ENCODE data around the gene EREG.

EREG gene

GRCh38 chr4:74386159-74386558 is 21.2 kb downstream of the EREG start:
- no peaks in the 10 kb centered on the region for H3K27me3 ChIP-seq (replicated peaks in 2 of 5; ENCODE audit: control insufficient read depth in 4 of 5, insufficient read depth in 5 of 5, low read length in 4 of 5)
- H3K4me3 ChIP-seq (ENCODE audit: control insufficient read depth in 1 of 7, extremely low read depth in 1 of 7, insufficient read depth in 4 of 7, low read depth in 2 of 7, low read length in 6 of 7): no peak overlapping the region
- H3K36me3 ChIP-seq (ENCODE audit: control insufficient read depth in 4 of 4, insufficient read depth in 4 of 4, low read length in 3 of 4): peaks cover 0 to 60% (median 12%) of the 10 kb centered on the region in 4 experiments
- H3K27ac ChIP-seq (ENCODE audit: insufficient read depth in 1 of 2, low read depth in 1 of 2, low read length in 2 of 2, poor library complexity in 1 of 2, severe bottlenecking in 2 of 2): no peak overlapping the region
- CTCF ChIA-PET: interaction anchor here (1.0 to 1.7 kb wide), 3 partner anchors 10 to 145 kb away, joined by 3 to 7 read pairs (median 4); no protein-coding TSS in a partner anchor
- DNase-seq: no peak
- no peaks in the 10 kb centered on the region for H3K9me3 ChIP-seq (ENCODE audit: control extremely low read depth in 1 of 5, control insufficient read depth in 4 of 5, insufficient read depth in 2 of 5, low read depth in 1 of 5, low read length in 4 of 5)
- 86% methylated on average over 1 of the region's 4 CpGs for WGBS (ENCODE audit: insufficient coverage)
- POLR2A ChIA-PET: no interaction called here
- H3K4me1 ChIP-seq (ENCODE audit: control extremely low read depth in 1 of 4, control insufficient read depth in 4 of 4, insufficient read depth in 4 of 4, low read length in 3 of 4): no peaks in the 10 kb centered on the region

DNA sequence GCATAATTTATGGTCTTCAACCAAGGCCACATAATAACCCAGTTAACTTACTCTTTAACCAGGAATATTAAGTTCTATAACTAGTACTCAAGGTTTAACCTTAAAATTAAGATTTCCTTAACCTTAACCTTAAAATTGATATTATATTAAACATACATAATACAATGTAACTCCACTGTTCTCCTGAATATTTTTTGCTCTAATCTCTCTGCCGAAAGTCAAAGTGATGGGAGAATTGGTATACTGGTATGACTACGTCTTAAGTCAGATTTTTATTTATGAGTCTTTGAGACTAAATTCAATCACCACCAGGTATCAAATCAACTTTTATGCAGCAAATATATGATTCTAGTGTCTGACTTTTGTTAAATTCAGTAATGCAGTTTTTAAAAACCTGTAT is 22.8 kb downstream of the EREG start:
- ChIA-PET CTCF (interaction anchor here (1.0 kb wide), 1 partner anchor 44 kb away, joined by 3 read pairs; no protein-coding TSS in a partner anchor), POLR2A (interaction anchor here (0.7 kb wide), 1 partner anchor 10 kb away, joined by 3 read pairs; no protein-coding TSS in a partner anchor)
- Histone ChIP-seq H3K36me3 (ENCODE audit: control insufficient read depth in 4 of 4, insufficient read depth in 4 of 4, low read length in 3 of 4) (peaks cover 0 to 47% (median 8%) of the 10 kb centered on the region in 4 experiments), H3K4me1 (ENCODE audit: control extremely low read depth in 1 of 4, control insufficient read depth in 4 of 4, insufficient read depth in 4 of 4, low read length in 3 of 4) (no peaks in the 10 kb centered on the region), H3K4me3 (ENCODE audit: control insufficient read depth in 1 of 7, extremely low read depth in 1 of 7, insufficient read depth in 4 of 7, low read depth in 2 of 7, low read length in 6 of 7) (no peak overlapping the region), H3K9me3 (ENCODE audit: control extremely low read depth in 1 of 5, control insufficient read depth in 4 of 5, insufficient read depth in 2 of 5, low read depth in 1 of 5, low read length in 4 of 5) (no peaks in the 10 kb centered on the region), H3K27ac (ENCODE audit: insufficient read depth in 1 of 2, low read depth in 1 of 2, low read length in 2 of 2, poor library complexity in 1 of 2, severe bottlenecking in 2 of 2) (no peak overlapping the region), H3K27me3 (replicated peaks in 2 of 5; ENCODE audit: control insufficient read depth in 4 of 5, insufficient read depth in 5 of 5, low read length in 4 of 5) (no peaks in the 10 kb centered on the region)
- no CpG with 5 or more reads among the region's 2 CpGs for WGBS (ENCODE audit: insufficient coverage)
- DNase-seq: no peak

GRCh38 chr4:74389494-74389893 is 24.5 kb downstream of the EREG start:
- Histone ChIP-seq H3K4me1 (ENCODE audit: control extremely low read depth in 1 of 4, control insufficient read depth in 4 of 4, insufficient read depth in 4 of 4, low read length in 3 of 4) (no peaks in the 10 kb centered on the region), H3K27ac (ENCODE audit: insufficient read depth in 1 of 2, low read depth in 1 of 2, low read length in 2 of 2, poor library complexity in 1 of 2, severe bottlenecking in 2 of 2) (no peak overlapping the region), H3K36me3 (ENCODE audit: control insufficient read depth in 4 of 4, insufficient read depth in 4 of 4, low read length in 3 of 4) (peaks cover 0 to 34% (median 6%) of the 10 kb centered on the region in 4 experiments), H3K4me3 (ENCODE audit: control insufficient read depth in 1 of 7, extremely low read depth in 1 of 7, insufficient read depth in 4 of 7, low read depth in 2 of 7, low read length in 6 of 7) (no peak overlapping the region), H3K27me3 (replicated peaks in 2 of 5; ENCODE audit: control insufficient read depth in 4 of 5, insufficient read depth in 5 of 5, low read length in 4 of 5) (no peaks in the 10 kb centered on the region), H3K9me3 (ENCODE audit: control extremely low read depth in 1 of 5, control insufficient read depth in 4 of 5, insufficient read depth in 2 of 5, low read depth in 1 of 5, low read length in 4 of 5) (no peaks in the 10 kb centered on the region)
- DNase-seq: peak in 1 of 3 donors; percentile 29
- CTCF ChIA-PET: interaction anchor here (1.1 to 1.4 kb wide), 2 partner anchors 280 to 288 kb away, joined by 3 read pairs; no protein-coding TSS in a partner anchor
- POLR2A ChIA-PET: no interaction called here
- WGBS (ENCODE audit: insufficient coverage): 100% methylated on average over 1 of the region's 1 CpG

GRCh38 chr4:74390677-74391076 is 25.7 kb downstream of the EREG start:
- H3K9me3 ChIP-seq (ENCODE audit: control extremely low read depth in 1 of 5, control insufficient read depth in 4 of 5, insufficient read depth in 2 of 5, low read depth in 1 of 5, low read length in 4 of 5): no peaks in the 10 kb centered on the region
- ChIA-PET CTCF (interaction anchor here (1.4 kb wide), 1 partner anchor 279 kb away, joined by 3 read pairs; no protein-coding TSS in a partner anchor), POLR2A (no interaction called here)
- WGBS (ENCODE audit: insufficient coverage): no CpG with 5 or more reads among the region's 2 CpGs
- no peak for DNase-seq
- H3K27me3 ChIP-seq (replicated peaks in 2 of 5; ENCODE audit: control insufficient read depth in 4 of 5, insufficient read depth in 5 of 5, low read length in 4 of 5): no peaks in the 10 kb centered on the region
- H3K4me1 ChIP-seq (ENCODE audit: control extremely low read depth in 1 of 4, control insufficient read depth in 4 of 4, insufficient read depth in 4 of 4, low read length in 3 of 4): peaks cover 0 to 2% (median 0%) of the 10 kb centered on the region in 4 experiments
- no peak overlapping the region for H3K27ac ChIP-seq (ENCODE audit: insufficient read depth in 1 of 2, low read depth in 1 of 2, low read length in 2 of 2, poor library complexity in 1 of 2, severe bottlenecking in 2 of 2)
- peaks cover 0 to 23% (median 5%) of the 10 kb centered on the region in 4 experiments for H3K36me3 ChIP-seq (ENCODE audit: control insufficient read depth in 4 of 4, insufficient read depth in 4 of 4, low read length in 3 of 4)
- no peak overlapping the region for H3K4me3 ChIP-seq (ENCODE audit: control insufficient read depth in 1 of 7, extremely low read depth in 1 of 7, insufficient read depth in 4 of 7, low read depth in 2 of 7, low read length in 6 of 7)

DNA sequence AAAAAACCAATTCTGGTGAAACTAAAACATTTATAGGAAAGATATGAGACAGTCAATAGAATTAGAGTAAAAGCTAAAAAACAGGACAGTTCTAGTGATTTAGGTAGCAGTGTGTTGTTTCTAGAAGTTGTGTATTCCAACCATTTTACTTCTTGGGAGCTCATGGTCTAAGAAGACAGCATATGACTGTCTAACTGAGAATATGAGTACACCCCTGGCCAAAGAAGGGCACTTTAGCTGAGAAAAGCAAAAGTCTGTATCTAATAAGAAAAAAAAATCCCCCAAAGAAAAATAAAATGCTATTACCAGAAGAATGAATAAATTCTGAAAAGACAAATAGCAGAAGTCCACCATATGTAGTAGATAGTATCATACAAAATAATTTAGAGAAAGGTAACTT is 26.4 kb downstream of the EREG start:
- Histone ChIP-seq H3K36me3 (ENCODE audit: control insufficient read depth in 4 of 4, insufficient read depth in 4 of 4, low read length in 3 of 4) (peaks cover 0 to 18% (median 2%) of the 10 kb centered on the region in 4 experiments), H3K9me3 (ENCODE audit: control extremely low read depth in 1 of 5, control insufficient read depth in 4 of 5, insufficient read depth in 2 of 5, low read depth in 1 of 5, low read length in 4 of 5) (no peaks in the 10 kb centered on the region), H3K4me3 (ENCODE audit: control insufficient read depth in 1 of 7, extremely low read depth in 1 of 7, insufficient read depth in 4 of 7, low read depth in 2 of 7, low read length in 6 of 7) (no peak overlapping the region), H3K27me3 (replicated peaks in 2 of 5; ENCODE audit: control insufficient read depth in 4 of 5, insufficient read depth in 5 of 5, low read length in 4 of 5) (no peaks in the 10 kb centered on the region), H3K27ac (ENCODE audit: insufficient read depth in 1 of 2, low read depth in 1 of 2, low read length in 2 of 2, poor library complexity in 1 of 2, severe bottlenecking in 2 of 2) (no peak overlapping the region), H3K4me1 (ENCODE audit: control extremely low read depth in 1 of 4, control insufficient read depth in 4 of 4, insufficient read depth in 4 of 4, low read length in 3 of 4) (peaks cover 0 to 2% (median 0%) of the 10 kb centered on the region in 4 experiments)
- CTCF ChIA-PET: no interaction called here
- POLR2A ChIA-PET: no interaction called here
- no peak for DNase-seq

- Histone ChIP-seq H3K36me3 (ENCODE audit: control insufficient read depth in 4 of 4, insufficient read depth in 4 of 4, low read length in 3 of 4) (peaks cover 0 to 14% (median 1%) of the 10 kb centered on the region in 4 experiments), H3K4me3 (ENCODE audit: control insufficient read depth in 1 of 7, extremely low read depth in 1 of 7, insufficient read depth in 4 of 7, low read depth in 2 of 7, low read length in 6 of 7) (no peak overlapping the region), H3K9me3 (ENCODE audit: control extremely low read depth in 1 of 5, control insufficient read depth in 4 of 5, insufficient read depth in 2 of 5, low read depth in 1 of 5, low read length in 4 of 5) (no peaks in the 10 kb centered on the region), H3K4me1 (ENCODE audit: control extremely low read depth in 1 of 4, control insufficient read depth in 4 of 4, insufficient read depth in 4 of 4, low read length in 3 of 4) (peaks cover 0 to 2% (median 0%) of the 10 kb centered on the region in 4 experiments), H3K27ac (ENCODE audit: insufficient read depth in 1 of 2, low read depth in 1 of 2, low read length in 2 of 2, poor library complexity in 1 of 2, severe bottlenecking in 2 of 2) (no peak overlapping the region), H3K27me3 (replicated peaks in 2 of 5; ENCODE audit: control insufficient read depth in 4 of 5, insufficient read depth in 5 of 5, low read length in 4 of 5) (no peaks in the 10 kb centered on the region)
- ChIA-PET POLR2A (no interaction called here), CTCF (no interaction called here)
- DNase-seq: peak in 2 of 3 donors; percentile 54 to 61
- no CpG with 5 or more reads among the region's 2 CpGs for WGBS (ENCODE audit: insufficient coverage)
These were observed 27.0 kb downstream of the EREG start for GRCh38 chr4:74391890-74392475.

DNA sequence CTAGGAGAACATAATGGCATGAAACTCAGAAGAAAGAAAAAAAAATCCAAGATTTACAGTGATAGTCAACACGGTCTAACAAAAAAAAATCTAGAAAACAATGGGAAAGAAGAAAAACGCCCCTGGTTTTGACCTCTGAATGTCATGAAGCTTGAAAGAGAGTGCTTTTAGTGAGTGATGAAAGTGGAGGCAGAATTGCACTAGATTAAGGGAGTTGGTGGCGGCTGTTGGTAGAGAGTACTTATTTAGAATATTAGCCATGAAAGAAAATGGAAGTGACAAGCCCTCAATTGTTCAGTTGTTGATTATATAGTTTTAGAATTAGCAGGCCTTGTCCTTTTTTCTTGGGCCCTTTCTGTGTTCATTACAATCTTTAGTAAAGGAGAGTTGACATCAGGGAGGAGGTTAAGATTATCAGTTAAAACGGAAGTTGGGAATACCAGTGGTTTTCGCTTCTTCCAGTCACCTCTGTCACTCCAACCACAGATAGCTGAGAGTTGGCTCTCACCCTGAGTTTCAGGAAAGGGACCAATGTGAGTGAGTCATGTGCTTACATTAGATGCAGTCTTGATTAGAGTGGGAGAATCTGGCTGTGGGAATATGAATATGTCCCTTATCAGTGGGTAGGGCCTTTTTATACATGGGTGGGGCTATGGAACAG is 29.7 kb downstream of the EREG start:
- 100% methylated on average over 3 of the region's 5 CpGs for WGBS (ENCODE audit: insufficient coverage)
- POLR2A ChIA-PET: interaction anchor here (0.6 kb wide), 1 partner anchor 92 kb away, joined by 8 read pairs; no protein-coding TSS in a partner anchor

More for the DNA sequence above, 29.7 kb downstream of the EREG start:
- peaks cover 0 to 2% (median 0%) of the 10 kb centered on the region in 5 experiments for H3K9me3 ChIP-seq (ENCODE audit: control extremely low read depth in 1 of 5, control insufficient read depth in 4 of 5, insufficient read depth in 2 of 5, low read depth in 1 of 5, low read length in 4 of 5)
- no peak overlapping the region for H3K4me3 ChIP-seq (ENCODE audit: control insufficient read depth in 1 of 7, extremely low read depth in 1 of 7, insufficient read depth in 4 of 7, low read depth in 2 of 7, low read length in 6 of 7)
- no peaks in the 10 kb centered on the region for H3K36me3 ChIP-seq (ENCODE audit: control insufficient read depth in 4 of 4, insufficient read depth in 4 of 4, low read length in 3 of 4)
- no peak for DNase-seq
- no peak overlapping the region for H3K27ac ChIP-seq (ENCODE audit: insufficient read depth in 1 of 2, low read depth in 1 of 2, low read length in 2 of 2, poor library complexity in 1 of 2, severe bottlenecking in 2 of 2)
- H3K4me1 ChIP-seq (ENCODE audit: control extremely low read depth in 1 of 4, control insufficient read depth in 4 of 4, insufficient read depth in 4 of 4, low read length in 3 of 4): peaks cover 0 to 6% (median 0%) of the 10 kb centered on the region in 4 experiments
- CTCF ChIA-PET: no interaction called here
- H3K27me3 ChIP-seq (replicated peaks in 2 of 5; ENCODE audit: control insufficient read depth in 4 of 5, insufficient read depth in 5 of 5, low read length in 4 of 5): no peaks in the 10 kb centered on the region

All from common myeloid progenitor, CD34-positive (primary cell).